HG03521 (cell line): ENCODE measurements around the gene DNMT1.
"Not testable (repeated sequence)": the region's sequence is repeated elsewhere in the genome, so short reads cannot be mapped to it uniquely, and the experiment has no call there.

Experiments
- ATAC-seq: cut with Tn5 transposase; IDR thresholded peaks from one replicate; pipeline ENCODE4 v1.9.1; 2021; ENCODE audit warnings: mild to moderate bottlenecking, moderate library complexity; ENCODE audit not compliant: unreplicated experiment

The DNMT1 gene

GRCh38 chr19:10184636-10185035, 10.1 kb downstream of the DNMT1 start:
- no peak for ATAC-seq

GRCh38 chr19:10183926-10184325, 10.8 kb downstream of the DNMT1 start:
- ATAC-seq, result no peak

DNA sequence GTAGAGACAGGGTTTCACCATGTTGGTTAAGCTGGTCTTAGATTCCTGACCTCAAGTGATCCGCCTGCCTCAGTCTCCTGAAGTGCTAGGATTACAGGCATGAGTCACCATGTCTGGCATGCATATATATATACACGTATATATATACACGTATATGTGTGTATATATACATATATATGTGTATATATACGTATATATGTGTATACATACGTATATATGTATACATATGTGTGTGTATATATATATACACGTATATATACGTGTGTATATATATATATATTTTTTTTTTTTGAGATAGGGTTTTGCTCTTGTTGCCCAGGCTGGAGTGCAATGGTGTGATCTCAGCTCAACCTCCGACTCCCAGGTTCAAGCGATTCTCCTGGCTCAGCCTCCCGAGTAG, 11.9 kb downstream of the DNMT1 start:
- ATAC-seq, result no peak

GRCh38 chr19:10182076-10182475, 12.7 kb downstream of the DNMT1 start:
- ATAC-seq, result no peak

DNA sequence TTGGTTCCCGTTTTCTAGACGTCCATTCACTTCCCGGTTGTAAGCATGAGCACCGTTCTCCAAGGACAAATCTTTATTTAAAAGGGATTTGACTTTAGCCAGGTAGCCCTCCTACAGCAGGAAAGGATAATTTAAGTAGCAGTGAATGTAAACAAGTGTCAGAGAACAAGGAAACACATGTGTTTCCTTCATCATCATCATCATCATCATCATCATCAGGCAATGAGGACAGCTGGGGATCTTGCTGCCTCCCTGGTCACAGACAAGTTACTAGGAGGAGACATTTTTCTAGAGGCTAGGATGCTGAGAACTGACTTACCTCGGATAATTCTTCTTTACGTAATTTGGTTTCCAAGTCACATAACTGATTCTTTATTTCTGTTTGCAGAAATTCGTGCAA, 14.3 kb downstream of the DNMT1 start:
- no peak for ATAC-seq

DNA sequence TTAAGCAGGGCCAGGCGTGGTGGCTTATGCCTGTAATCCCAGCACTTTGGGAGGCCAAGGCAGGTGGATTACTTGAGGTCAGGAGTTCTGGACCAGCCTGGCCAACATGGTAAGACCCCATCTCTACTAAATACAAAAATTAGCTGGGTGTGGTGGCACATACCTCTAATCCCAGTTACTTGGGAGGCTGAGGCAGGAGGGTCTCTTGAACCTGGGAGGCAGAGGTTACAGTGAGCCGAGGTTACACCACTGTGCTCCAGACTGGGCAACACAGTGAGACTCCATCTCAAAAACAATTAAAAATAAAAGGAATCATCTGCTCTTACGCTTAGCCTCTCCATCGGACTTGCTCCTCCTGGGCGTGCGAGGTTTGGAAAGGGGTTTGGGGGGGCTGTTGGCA, 14.7 kb downstream of the DNMT1 start:
- not testable (repeated sequence) for ATAC-seq

DNA sequence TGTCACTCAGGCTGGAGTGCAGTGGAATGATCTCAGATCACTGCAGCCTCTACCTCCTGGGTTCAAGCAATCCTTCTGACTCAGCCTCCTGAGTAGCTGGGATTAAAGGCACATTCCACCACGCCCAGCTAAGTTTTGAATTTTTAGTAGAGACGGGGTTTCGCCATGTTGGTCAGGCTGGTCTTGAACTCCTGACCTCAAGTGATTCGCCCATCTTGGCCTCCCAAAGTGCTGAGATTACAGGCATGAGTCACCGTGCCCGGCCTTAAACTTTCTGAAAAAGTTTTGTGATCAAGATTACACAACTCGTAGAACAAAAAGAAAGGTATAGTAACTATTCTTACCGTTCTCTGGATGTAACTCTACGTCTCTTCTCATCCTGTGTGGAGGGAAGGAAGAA, 21.2 kb downstream of the DNMT1 start:
- ATAC-seq, result no peak

- no peak for ATAC-seq
These were observed 26.3 kb downstream of the DNMT1 start for GRCh38 chr19:10168386-10168948.

DNA sequence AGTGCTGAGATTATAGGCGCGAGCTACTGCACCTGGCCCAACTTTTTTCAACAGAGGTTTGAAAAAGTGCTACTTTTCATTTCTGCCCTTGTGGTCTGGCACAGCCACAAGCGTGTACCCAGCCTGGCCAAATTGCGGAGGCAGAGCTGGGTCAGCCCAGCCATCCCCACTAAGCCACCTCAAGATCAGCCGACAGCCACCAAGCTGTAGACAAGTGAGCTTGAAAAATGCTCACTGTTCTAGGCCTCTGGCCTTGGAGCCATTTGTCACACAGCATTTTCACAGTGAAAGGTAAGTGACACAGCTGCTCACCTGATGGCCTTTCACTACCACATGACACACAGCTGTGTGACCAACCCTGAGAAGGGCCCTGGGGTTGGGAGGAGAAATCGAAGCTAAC, 27.3 kb downstream of the DNMT1 start:
- no peak for ATAC-seq

DNA sequence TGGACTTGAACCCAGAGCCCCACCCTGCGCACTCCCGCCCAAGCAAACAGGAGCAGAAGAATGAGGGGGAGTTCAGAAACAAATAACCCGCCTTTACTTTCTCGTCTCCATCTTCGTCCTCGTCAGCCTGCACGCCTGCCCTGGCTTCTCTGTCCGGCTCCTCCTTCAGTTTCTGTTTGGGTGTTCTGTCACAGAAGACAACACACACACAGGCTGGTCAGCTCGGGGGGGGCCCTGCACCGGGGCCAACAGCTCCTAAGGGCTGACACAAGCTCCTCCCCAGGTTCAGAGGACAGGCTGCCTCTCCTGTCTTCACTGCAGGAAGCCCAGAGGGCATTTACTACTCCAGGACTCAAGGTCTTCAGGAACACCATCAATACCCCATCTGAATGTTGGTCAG, 28.3 kb downstream of the DNMT1 start:
- not testable (repeated sequence) for ATAC-seq

GRCh38 chr19:10166046-10166445, 28.7 kb downstream of the DNMT1 start:
- ATAC-seq, result no peak

GRCh38 chr19:10163536-10163935, 31.2 kb downstream of the DNMT1 start:
- ATAC-seq, result no peak

DNA sequence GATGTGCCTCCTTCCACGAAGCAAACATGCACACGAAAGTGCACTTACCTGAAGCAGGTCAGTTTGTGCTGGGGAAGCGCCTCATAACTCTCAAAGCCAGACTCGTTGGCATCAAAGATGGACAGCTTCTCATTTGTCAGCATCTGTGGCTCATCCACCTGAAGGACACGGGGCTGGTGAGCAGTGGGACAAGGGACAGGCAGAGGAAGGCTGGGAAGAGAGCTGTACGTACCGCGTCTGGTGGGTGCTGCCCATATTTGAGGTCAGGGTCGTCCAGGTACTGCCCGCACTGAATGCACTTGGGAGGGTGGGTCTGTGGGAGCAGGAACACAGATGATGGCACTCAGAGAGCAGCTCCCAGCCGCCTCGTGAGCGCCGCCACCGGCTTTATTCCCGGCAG, 35.1 kb downstream of the DNMT1 start:
- no peak for ATAC-seq

GRCh38 chr19:10158485-10158884, 36.3 kb downstream of the DNMT1 start:
- no peak for ATAC-seq

GRCh38 chr19:10158071-10158470, 36.7 kb downstream of the DNMT1 start:
- no peak for ATAC-seq

DNA sequence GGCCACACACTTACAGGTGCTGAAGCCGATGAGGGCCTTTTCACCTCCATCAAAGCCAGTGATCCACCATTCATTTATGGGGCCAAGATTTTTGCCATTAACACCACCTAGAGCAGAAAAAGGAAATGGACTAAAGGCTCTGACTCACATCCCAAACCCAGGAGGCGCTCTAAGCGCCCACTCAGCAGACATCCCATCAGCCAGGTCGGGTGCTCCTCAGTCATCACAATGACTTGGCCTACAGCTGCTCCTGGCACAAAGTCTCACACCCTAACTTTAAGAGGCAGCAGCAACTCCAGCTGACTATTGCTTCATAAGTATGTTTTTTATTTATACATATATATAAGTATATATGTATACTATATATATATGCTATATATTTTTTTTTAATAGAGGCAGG, 38.9 kb downstream of the DNMT1 start:
- ATAC-seq, result no peak

- ATAC-seq, result no peak
These were observed 42.7 kb downstream of the DNMT1 start for GRCh38 chr19:10152100-10152499.

DNA sequence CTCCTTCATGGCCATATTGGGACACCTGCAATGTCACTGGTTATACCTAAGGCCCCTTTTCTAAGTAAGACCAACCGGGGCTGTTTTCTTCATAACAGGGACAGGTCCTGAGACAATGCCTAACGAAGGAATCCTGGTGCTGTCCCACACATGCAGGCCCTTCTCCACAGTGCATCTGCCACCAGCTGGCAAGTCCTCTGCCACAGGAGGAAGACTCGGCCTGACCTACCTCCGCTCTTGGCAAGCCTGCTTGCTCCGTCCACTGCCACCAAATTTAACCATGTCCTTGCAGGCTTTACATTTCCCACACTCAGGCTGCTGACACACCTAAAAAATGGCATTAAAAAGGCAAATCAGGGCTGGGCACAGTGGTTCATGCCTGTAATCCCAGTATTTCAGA, 43.2 kb downstream of the DNMT1 start:
- no peak for ATAC-seq

GRCh38 chr19:10149427-10149826, 45.3 kb downstream of the DNMT1 start:
- no peak for ATAC-seq

DNA sequence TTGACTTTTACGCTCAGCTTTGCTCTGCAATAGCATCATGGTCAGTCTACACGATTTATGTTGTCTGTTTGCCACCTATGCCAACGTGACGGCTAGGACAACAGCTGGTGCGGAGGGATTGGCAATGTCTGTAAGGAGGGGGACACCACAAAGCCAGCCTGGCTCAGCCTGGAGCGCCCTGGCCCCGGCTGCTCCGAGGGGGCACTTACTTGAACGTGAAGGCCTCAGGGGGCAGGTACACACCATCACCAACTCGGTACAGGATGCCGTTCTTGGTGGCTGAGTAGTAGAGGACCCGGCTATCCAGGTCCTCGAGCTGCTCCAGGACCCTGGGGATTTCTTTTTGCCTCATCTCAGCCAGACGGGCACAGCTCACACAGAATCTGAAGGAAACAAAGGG, 48.6 kb downstream of the DNMT1 start:
- ATAC-seq, result no peak

DNA sequence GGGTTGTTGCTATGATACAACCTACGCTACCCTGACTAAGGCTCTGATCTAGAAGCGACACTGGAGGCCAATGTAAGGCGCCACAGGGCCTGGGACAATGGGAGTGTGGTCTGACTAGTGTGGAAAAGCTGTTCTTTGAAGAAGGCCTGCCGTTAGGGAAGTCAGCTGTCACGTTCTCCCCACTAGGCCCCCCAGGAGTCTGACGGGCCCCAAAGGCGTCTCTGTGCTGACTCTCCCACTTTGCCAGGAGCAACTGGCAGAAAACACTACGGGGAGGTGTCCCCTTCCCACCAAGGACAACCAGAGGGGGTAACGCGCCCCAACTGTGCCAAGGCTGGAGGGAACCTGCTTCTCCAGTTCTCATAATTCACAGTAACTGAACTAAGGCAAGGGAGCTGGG, 49.7 kb downstream of the DNMT1 start:
- ATAC-seq, result no peak

GRCh38 chr19:10144361-10144760, 50.4 kb downstream of the DNMT1 start:
- ATAC-seq, result no peak

GRCh38 chr19:10143681-10144080, 51.1 kb downstream of the DNMT1 start:
- no peak for ATAC-seq
